PFSK-1 (cell line): ENCODE data around the gene LDAH.

Experiments
- FOXP2 ChIP-seq: optimal IDR thresholded peaks from 2 replicates; pipeline ENCODE3; 2011; ENCODE audit warnings: borderline replicate concordance, control low read depth, inconsistent platforms; ENCODE audit not compliant: insufficient read depth; ENCODE audit errors: extremely low read length, extremely low read depth
- POLR2AphosphoS5 ChIP-seq: IDR thresholded peaks from 2 replicates; pipeline ENCODE4 v1.6.1; 2012; ENCODE audit warnings: low read depth, mild to moderate bottlenecking, control low read depth, low read length, moderate library complexity
- SIN3A ChIP-seq: IDR thresholded peaks from 2 replicates; pipeline ENCODE4 v1.6.1; 2012; ENCODE audit warnings: mild to moderate bottlenecking, low read length, moderate library complexity, borderline replicate concordance; ENCODE audit not compliant: insufficient read depth
- TAF1 ChIP-seq: IDR thresholded peaks from 2 replicates; pipeline ENCODE4 v1.6.1; 2012; ENCODE audit warnings: low read length, control low read depth, borderline replicate concordance; ENCODE audit not compliant: insufficient read depth
- TF ChIP-seq, protein P1 (sequence below), 2 experiments: IDR thresholded peaks; 2 replicates each; pipeline versions ENCODE4 v1.6.1 to v1.8.0; 2011 to 2012; ENCODE audit warnings: low read depth in 2 of 2, low read length in 2 of 2, control low read depth in 1 of 2, inconsistent platforms in 1 of 2, mild to moderate bottlenecking in 1 of 2, moderate library complexity in 1 of 2; ENCODE audit not compliant: insufficient read depth in 1 of 2

The LDAH gene

DNA sequence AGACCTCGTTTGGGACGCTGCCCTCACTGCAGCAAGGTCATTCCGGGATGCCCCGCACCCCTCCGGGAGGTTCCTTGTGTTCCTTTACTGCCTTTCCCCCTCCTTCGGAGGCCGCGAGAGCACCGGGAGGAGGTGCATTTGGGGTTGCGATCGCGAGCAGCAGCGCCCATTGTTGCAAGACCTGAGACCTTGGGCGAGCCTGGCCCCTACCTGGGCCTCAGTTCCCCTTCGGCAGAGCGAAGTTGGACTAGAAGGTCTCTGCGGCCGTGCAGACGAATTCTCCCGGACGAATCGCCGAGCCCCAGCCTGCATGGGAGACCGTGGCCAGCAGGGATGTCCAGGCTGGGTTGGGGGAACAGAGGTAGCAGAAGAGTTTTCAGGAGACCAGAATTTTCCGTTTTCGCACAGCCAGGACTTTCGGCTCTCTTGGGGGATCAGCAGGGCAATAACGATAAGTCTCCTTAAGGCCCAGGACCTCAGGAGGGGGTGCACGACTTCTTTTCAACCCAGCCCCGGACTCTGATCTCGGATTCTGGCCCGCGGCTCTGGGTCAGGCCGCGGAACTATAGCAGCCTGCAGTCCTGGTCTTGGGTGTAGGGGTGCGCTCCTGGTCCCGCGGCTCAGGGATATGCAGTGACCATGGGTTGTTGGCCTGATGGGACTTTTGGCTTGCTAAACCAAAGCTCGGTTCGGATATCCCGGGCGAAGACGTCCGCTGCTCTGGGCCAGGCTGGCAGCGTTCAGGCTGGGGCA is 153.2 kb downstream of the LDAH start:
- no peak for TF ChIP-seq TAF1
- TF ChIP-seq, protein P1, sequence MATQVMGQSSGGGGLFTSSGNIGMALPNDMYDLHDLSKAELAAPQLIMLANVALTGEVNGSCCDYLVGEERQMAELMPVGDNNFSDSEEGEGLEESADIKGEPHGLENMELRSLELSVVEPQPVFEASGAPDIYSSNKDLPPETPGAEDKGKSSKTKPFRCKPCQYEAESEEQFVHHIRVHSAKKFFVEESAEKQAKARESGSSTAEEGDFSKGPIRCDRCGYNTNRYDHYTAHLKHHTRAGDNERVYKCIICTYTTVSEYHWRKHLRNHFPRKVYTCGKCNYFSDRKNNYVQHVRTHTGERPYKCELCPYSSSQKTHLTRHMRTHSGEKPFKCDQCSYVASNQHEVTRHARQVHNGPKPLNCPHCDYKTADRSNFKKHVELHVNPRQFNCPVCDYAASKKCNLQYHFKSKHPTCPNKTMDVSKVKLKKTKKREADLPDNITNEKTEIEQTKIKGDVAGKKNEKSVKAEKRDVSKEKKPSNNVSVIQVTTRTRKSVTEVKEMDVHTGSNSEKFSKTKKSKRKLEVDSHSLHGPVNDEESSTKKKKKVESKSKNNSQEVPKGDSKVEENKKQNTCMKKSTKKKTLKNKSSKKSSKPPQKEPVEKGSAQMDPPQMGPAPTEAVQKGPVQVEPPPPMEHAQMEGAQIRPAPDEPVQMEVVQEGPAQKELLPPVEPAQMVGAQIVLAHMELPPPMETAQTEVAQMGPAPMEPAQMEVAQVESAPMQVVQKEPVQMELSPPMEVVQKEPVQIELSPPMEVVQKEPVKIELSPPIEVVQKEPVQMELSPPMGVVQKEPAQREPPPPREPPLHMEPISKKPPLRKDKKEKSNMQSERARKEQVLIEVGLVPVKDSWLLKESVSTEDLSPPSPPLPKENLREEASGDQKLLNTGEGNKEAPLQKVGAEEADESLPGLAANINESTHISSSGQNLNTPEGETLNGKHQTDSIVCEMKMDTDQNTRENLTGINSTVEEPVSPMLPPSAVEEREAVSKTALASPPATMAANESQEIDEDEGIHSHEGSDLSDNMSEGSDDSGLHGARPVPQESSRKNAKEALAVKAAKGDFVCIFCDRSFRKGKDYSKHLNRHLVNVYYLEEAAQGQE (IDR thresholded peaks at IDR 0.05; ENCODE audit: insufficient read depth in 1 of 2, low read depth in 2 of 2, low read length in 2 of 2), result no peak
- TF ChIP-seq SIN3A, result no peak
- TF ChIP-seq POLR2AphosphoS5, result no peak
- no peak for TF ChIP-seq FOXP2

DNA sequence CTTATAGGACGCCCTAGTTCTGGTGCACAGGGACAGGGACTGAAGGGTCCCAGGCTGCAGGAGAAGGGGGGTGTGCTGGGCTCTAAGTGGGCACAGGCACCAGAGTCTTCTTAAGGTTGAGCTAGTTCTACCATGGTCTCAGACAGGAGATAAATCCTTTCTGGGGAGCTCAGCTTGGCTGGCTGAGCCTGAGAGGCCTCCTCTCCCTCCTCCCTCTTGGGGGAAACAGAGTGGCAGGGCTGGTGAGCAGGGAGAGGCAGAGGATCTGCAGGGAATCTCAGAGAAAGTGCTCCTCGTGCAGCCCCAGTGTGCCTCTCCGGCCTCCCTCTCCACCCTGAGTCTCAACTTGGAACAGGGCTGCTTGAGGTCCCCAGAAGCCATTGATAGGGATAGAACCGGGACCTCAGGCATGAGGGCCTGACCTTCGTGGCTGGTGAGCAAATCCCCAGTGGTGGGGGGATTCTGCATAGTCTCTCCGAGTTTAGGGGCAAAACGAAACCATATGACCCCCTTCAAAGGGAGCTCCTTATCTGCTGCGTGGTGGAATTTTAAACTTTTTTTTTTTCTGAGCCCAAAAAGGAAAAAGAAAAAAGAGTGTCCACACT is 153.9 kb downstream of the LDAH start:
- TF ChIP-seq TAF1, result no peak
- TF ChIP-seq FOXP2, result no peak
- no peak for TF ChIP-seq POLR2AphosphoS5
- TF ChIP-seq, protein P1 (IDR thresholded peaks at IDR 0.05; ENCODE audit: insufficient read depth in 1 of 2, low read depth in 2 of 2, low read length in 2 of 2), result no peak
- no peak for TF ChIP-seq SIN3A

DNA sequence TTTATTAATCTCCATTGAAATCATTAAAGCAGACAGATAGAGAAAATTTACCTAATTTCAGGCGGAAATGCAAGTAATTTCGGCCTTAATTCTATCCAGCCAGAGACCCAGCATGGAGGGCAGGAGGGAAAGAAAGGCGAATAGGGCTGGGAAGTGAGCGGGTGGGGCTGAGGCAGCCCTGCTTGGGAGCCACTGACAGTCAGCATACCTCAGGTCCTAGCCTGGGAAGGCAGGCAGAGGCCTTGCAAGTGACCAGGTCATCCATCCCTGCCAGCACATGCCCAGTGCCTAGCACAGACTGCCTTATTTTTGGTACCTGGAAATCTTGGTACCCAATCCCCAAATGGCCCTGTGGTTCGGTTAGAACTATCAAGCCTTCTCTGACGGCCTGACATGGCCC is 154.4 kb downstream of the LDAH start:
- TF ChIP-seq SIN3A (no peak), POLR2AphosphoS5 (no peak), TAF1 (no peak), FOXP2 (no peak)
- TF ChIP-seq, protein P1 (IDR thresholded peaks at IDR 0.05; ENCODE audit: insufficient read depth in 1 of 2, low read depth in 2 of 2, low read length in 2 of 2), result no peak

DNA sequence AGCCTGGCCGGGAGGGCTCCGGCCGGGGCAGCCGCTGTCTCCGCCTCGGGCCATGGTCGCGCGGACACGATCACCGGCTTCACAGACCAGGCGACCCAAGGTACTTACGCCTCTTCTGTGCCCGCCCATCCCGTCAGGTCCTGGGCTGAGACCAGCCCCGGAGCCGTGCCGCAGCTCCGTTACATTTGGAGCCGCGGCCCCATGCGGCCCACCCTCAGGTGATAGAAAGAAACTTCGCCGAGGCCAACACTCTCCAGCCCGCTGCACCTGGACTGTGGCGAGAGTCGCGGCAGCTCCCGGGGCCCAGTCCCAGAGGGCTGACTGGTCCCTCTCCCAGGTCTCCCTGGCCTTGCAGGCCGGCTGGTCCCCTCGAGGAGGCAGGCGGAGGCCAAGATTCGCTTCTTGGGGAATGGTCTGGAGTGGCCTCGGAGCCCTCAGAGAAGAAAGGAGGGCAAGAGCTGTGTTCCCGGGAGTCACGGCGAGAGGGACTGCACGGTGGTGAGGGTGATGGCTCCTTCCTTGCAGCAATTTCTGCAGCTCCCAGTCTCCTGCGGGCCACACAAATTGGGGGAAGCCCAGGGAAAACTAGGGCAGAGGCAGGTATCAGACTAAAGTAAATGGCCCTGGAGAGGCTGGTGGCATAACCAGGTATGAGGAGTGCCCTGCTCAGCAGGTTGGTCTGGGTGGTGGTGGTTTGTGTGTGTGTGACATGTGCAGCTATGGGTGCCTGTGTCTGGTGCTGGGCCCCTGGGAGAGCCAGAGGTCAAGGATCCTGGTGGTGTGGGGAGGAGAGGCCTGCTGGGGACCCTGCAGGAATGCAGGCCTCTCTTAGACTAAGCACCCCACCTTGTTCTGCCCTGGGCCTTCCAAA is 155.1 kb downstream of the LDAH start:
- TF ChIP-seq FOXP2 (no peak), POLR2AphosphoS5 (no peak), TAF1 (no peak), SIN3A (no peak)
- TF ChIP-seq, protein P1 (IDR thresholded peaks at IDR 0.05; ENCODE audit: insufficient read depth in 1 of 2, low read depth in 2 of 2, low read length in 2 of 2), result no peak
